PC-9 (cell line): ENCODE measurements around the gene EIF5B. TPM values are rescaled to one million over a fixed set of nuclear protein-coding genes. Genes with fewer than 3 reads are reported as not detected.

Experiments
- BruUV-seq: library from RNA; stranded (reverse); fragments of 400-500 nt; replicated peaks from 2 replicates; lab custom pipeline; 2021; lab: Mats Ljungman, UMichigan
- CTCF ChIA-PET: fragments of 300-600 bp; sonication (Branson Sonifier 250); formaldehyde crosslinking; loops from one replicate; lab custom pipeline; 2022; ENCODE audit warnings: antibody characterized with exemption; lab: Charles Lee
- POLR2A ChIA-PET: fragments of 300-600 bp; sonication (Branson Sonifier 250); formaldehyde crosslinking; loops from one replicate; lab custom pipeline; 2022; ENCODE audit warnings: antibody characterized with exemption; ENCODE audit not compliant: unreplicated experiment; lab: Charles Lee
- DNase-seq, 2 experiments: peaks; one replicate each; pipeline versions ENCODE4 v3.0.0 to v3.0.0-alpha.2; 2015 to 2022; ENCODE audit warnings: mixed read lengths in 1 of 2
- H2AFZ ChIP-seq: fragments of 200-600 bp; sonication (generic); 2 replicates; pipeline ENCODE4 v1.8.1; 2017; ENCODE audit warnings: antibody characterized with exemption
- H3F3A ChIP-seq: fragments of 200-600 bp; sonication (generic); 2 replicates; pipeline ENCODE4 v1.8.1; 2017; ENCODE audit warnings: antibody characterized with exemption, mild to moderate bottlenecking, low read depth; ENCODE audit not compliant: insufficient read depth
- H3K27ac ChIP-seq: fragments of 200-600 bp; sonication (generic); 2 replicates; pipeline ENCODE4 v1.6.1; 2016; ENCODE audit warnings: mixed run types
- H3K27me3 ChIP-seq: fragments of 200-600 bp; sonication (generic); 2 replicates; pipeline ENCODE4 v1.6.1; 2016; ENCODE audit warnings: low read depth, mixed run types; ENCODE audit not compliant: insufficient read depth
- H3K36me3 ChIP-seq: fragments of 200-600 bp; sonication (generic); 2 replicates; pipeline ENCODE4 v1.6.1; 2016; ENCODE audit warnings: low read depth, mixed run types
- H3K4me1 ChIP-seq: fragments of 200-600 bp; sonication (generic); replicated peaks from 2 replicates; pipeline ENCODE4 v1.6.1; 2016; ENCODE audit warnings: mixed run types; ENCODE audit not compliant: insufficient read depth
- H3K4me2 ChIP-seq: fragments of 200-600 bp; sonication (generic); 2 replicates; pipeline ENCODE4 v1.6.1; 2017; ENCODE audit warnings: mixed run types
- H3K4me3 ChIP-seq: fragments of 200-600 bp; sonication (generic); 2 replicates; pipeline ENCODE4 v1.6.1; 2016; ENCODE audit warnings: mixed run types
- H3K79me2 ChIP-seq: fragments of 200-600 bp; sonication (generic); 2 replicates; pipeline ENCODE4 v1.6.1; 2017; ENCODE audit warnings: low read depth, mixed run types
- H3K9me2 ChIP-seq: fragments of 200-600 bp; sonication (generic); 2 replicates; pipeline ENCODE4 v1.8.1; 2017; ENCODE audit warnings: mild to moderate bottlenecking; ENCODE audit not compliant: insufficient read depth
- H3K9me3 ChIP-seq: fragments of 200-600 bp; sonication (generic); 2 replicates; pipeline ENCODE4 v1.8.1; 2016; ENCODE audit warnings: low read depth; ENCODE audit not compliant: insufficient read depth
- H4K20me1 ChIP-seq: fragments of 200-600 bp; sonication (generic); 2 replicates; pipeline ENCODE4 v1.8.1; 2017; ENCODE audit not compliant: insufficient read depth
- CTCF ChIP-seq: fragments of 200-600 bp; sonication (generic); conservative IDR thresholded peaks from 2 replicates; pipeline ENCODE4 v1.6.1; 2017; ENCODE audit warnings: mixed run types, antibody characterized with exemption, mild to moderate bottlenecking, moderate library complexity
- EZH2 ChIP-seq: fragments of 200-600 bp; sonication (generic); IDR thresholded peaks from 2 replicates; pipeline ENCODE4 v1.8.0; 2017; ENCODE audit warnings: antibody characterized with exemption, low read depth
- intact Hi-C: fragments of 100-400 bp; cut with micrococcal nuclease; formaldehyde crosslinking; loops from one replicate; pipeline ENCODE4 v1.10.0; 2022; ENCODE audit not compliant: unreplicated experiment
- total RNA-seq: library from RNA; stranded (reverse); gene quantifications from 2 replicates; pipeline ENCODE4 v1.2.3, GENCODE V29; 2021

Gene EIF5B
- total RNA-seq, 1 experiment from 2014 or later = 56.7 TPM

GRCh38 chr2:99436874-99437273 is 99.7 kb downstream of the EIF5B start:
- H2AFZ ChIP-seq = no peak overlapping the region
- H3K4me2 ChIP-seq = no peak overlapping the region
- intact Hi-C loops = no loop called here
- no peaks in the 10 kb centered on the region for H3K4me1 ChIP-seq
- H3F3A ChIP-seq = peaks cover 13% of the 10 kb centered on the region
- BruUV-seq = no TSS peak
- TF ChIP-seq EZH2 = no peak
- no peak for TF ChIP-seq CTCF
- no peak overlapping the region for H3K4me3 ChIP-seq
- ChIA-PET POLR2A (no interaction called here), CTCF (no interaction called here)
- no peaks in the 10 kb centered on the region for H3K9me2 ChIP-seq
- no peaks in the 10 kb centered on the region for H3K79me2 ChIP-seq
- peaks cover 34% of the 10 kb centered on the region for H4K20me1 ChIP-seq
- no peaks in the 10 kb centered on the region for H3K9me3 ChIP-seq
- H3K36me3 ChIP-seq = peaks cover 52% of the 10 kb centered on the region; the same call in 1 of the 2 replicates
- H3K27ac ChIP-seq = no peak overlapping the region
- no peak for DNase-seq
- H3K27me3 ChIP-seq = no peaks in the 10 kb centered on the region

GRCh38 chr2:99439971-99440505 is 102.8 kb downstream of the EIF5B start:
- no TSS peak for BruUV-seq
- Histone ChIP-seq H3K4me2 (no peak overlapping the region), H3K9me3 (no peaks in the 10 kb centered on the region), H3K9me2 (no peaks in the 10 kb centered on the region), H3F3A (peaks cover 7% of the 10 kb centered on the region; the same call in 1 of the 2 replicates), H2AFZ (no peak overlapping the region), H3K36me3 (peaks cover 38% of the 10 kb centered on the region; the same call in 1 of the 2 replicates), H3K4me3 (no peak overlapping the region), H3K4me1 (no peaks in the 10 kb centered on the region), H3K79me2 (no peaks in the 10 kb centered on the region), H3K27ac (no peak overlapping the region), H3K27me3 (no peaks in the 10 kb centered on the region), H4K20me1 (peaks cover 23% of the 10 kb centered on the region)
- DNase-seq = no peak
- intact Hi-C loops = loop anchor here (5.0 kb wide), 1 partner anchor 47 kb away; no protein-coding TSS in a partner anchor
- TF ChIP-seq CTCF (no peak), EZH2 (no peak)
- CTCF ChIA-PET = no interaction called here
- POLR2A ChIA-PET = interaction anchor here (0.6 kb wide), 1 partner anchor 103 kb away, joined by 3 read pairs; the partner anchor contains the start of gene EIF5B

- TF ChIP-seq CTCF (no peak), EZH2 (no peak)
- peaks cover 7% of the 10 kb centered on the region; the same call in 1 of the 2 replicates for H3F3A ChIP-seq
- peaks cover 3% of the 10 kb centered on the region; the same call in 1 of the 2 replicates for H3K79me2 ChIP-seq
- H2AFZ ChIP-seq = no peak overlapping the region
- no peaks in the 10 kb centered on the region for H3K27me3 ChIP-seq
- no peaks in the 10 kb centered on the region for H3K9me2 ChIP-seq
- H3K9me3 ChIP-seq = no peaks in the 10 kb centered on the region
- H4K20me1 ChIP-seq = peaks cover 17% of the 10 kb centered on the region
- ChIA-PET CTCF (no interaction called here), POLR2A (no interaction called here)
- DNase-seq = no peak
- no TSS peak for BruUV-seq
- H3K27ac ChIP-seq = no peak overlapping the region
- H3K4me1 ChIP-seq = no peaks in the 10 kb centered on the region
- no peak overlapping the region for H3K4me3 ChIP-seq
- H3K36me3 ChIP-seq = peaks cover 42% of the 10 kb centered on the region; the same call in 1 of the 2 replicates
- no peak overlapping the region for H3K4me2 ChIP-seq
- intact Hi-C loops = loop anchor here (5.0 kb wide), 1 partner anchor 44 kb away; no protein-coding TSS in a partner anchor
Measured at GRCh38 chr2:99442837-99443236, 105.6 kb downstream of the EIF5B start.
